ENCODE data around the gene PPID. TPM values are rescaled to one million over a fixed set of nuclear protein-coding genes. Genes with fewer than 3 reads are reported as not detected.
"Not testable (repeated sequence)": the region's sequence is repeated elsewhere in the genome, so short reads cannot be mapped to it uniquely, and the experiment has no call there.

The PPID gene
- 56.8 and 58.5 TPM in 2 replicates for total RNA-seq

GRCh38 chr4:158722917-158723793, at the start of gene PPID:
Gene PPID (minus strand): TSS chr4:158723396. CDS start chr4:158723288, 108 bp downstream.
- peak; percentile 77 for DNase-seq (ENCODE audit: low spot score)
- peaks cover 44% of the 10 kb centered on the region for H3K36me3 Mint-ChIP-seq (ENCODE audit: low read depth)
- no peaks in the 10 kb centered on the region for H3K9me3 Mint-ChIP-seq
- peaks cover 50% of the 10 kb centered on the region for H3K4me1 Mint-ChIP-seq (ENCODE audit: low read depth)
- peak within 1 kb of the TSS; percentile 98 for H3K27ac Mint-ChIP-seq
- H3K4me3 Mint-ChIP-seq (ENCODE audit: low read depth), result peak within 1 kb of the TSS; percentile 95
- intact Hi-C loops (cut with micrococcal nuclease), result loop anchor here (1.0 to 10.0 kb wide), 3 partner anchors 46 to 322 kb away; partner anchors contain the start of genes ETFDH and FNIP2
- peaks cover 2% of the 10 kb centered on the region for H3K27me3 Mint-ChIP-seq (ENCODE audit: low read depth)

GRCh38 chr4:158771776-158772175, 48.6 kb upstream of the PPID start:
- Mint-ChIP-seq H3K27me3 (ENCODE audit: low read depth) (peaks cover 4% of the 10 kb centered on the region), H3K9me3 (no peaks in the 10 kb centered on the region), H3K36me3 (ENCODE audit: low read depth) (peaks cover 16% of the 10 kb centered on the region), H3K4me3 (ENCODE audit: low read depth) (no peak overlapping the region), H3K27ac (no peak overlapping the region), H3K4me1 (ENCODE audit: low read depth) (peaks cover 51% of the 10 kb centered on the region)
- DNase-seq (ENCODE audit: low spot score), result no peak
- intact Hi-C loops (cut with micrococcal nuclease), result loop anchor here (2.0 kb wide), 1 partner anchor 435 kb away; no protein-coding TSS in a partner anchor

GRCh38 chr4:158770671-158771070, 47.5 kb upstream of the PPID start:
- Mint-ChIP-seq H3K4me1 (ENCODE audit: low read depth) (peaks cover 51% of the 10 kb centered on the region), H3K9me3 (no peaks in the 10 kb centered on the region), H3K36me3 (ENCODE audit: low read depth) (peaks cover 16% of the 10 kb centered on the region), H3K27me3 (ENCODE audit: low read depth) (peaks cover 6% of the 10 kb centered on the region), H3K27ac (no peak overlapping the region), H3K4me3 (ENCODE audit: low read depth) (peak overlapping the region; percentile 100)
- no peak for DNase-seq (ENCODE audit: low spot score)
- intact Hi-C loops (cut with micrococcal nuclease), result loop anchor here (2.0 kb wide), 1 partner anchor 436 kb away; no protein-coding TSS in a partner anchor

GRCh38 chr4:158769175-158769921, 46.2 kb upstream of the PPID start:
- peak; percentile 40 for DNase-seq (ENCODE audit: low spot score)
- Mint-ChIP-seq H3K4me3 (ENCODE audit: low read depth) (peak overlapping the region; percentile 100), H3K4me1 (ENCODE audit: low read depth) (peaks cover 43% of the 10 kb centered on the region), H3K36me3 (ENCODE audit: low read depth) (peaks cover 11% of the 10 kb centered on the region), H3K27me3 (ENCODE audit: low read depth) (peaks cover 8% of the 10 kb centered on the region), H3K27ac (peak overlapping the region; percentile 96), H3K9me3 (no peaks in the 10 kb centered on the region)
- intact Hi-C loops (cut with micrococcal nuclease), result loop anchor here (1.0 to 2.0 kb wide), 4 partner anchors 39 to 97 kb away; partner anchors contain the start of genes ETFDH and PPID

GRCh38 chr4:158768555-158769174, 45.5 kb upstream of the PPID start, which contains the start of gene FNIP2:
Gene FNIP2 (plus strand): TSS chr4:158769026. CDS start chr4:158769213, 187 bp downstream.
- H3K27me3 Mint-ChIP-seq (ENCODE audit: low read depth), result peaks cover 8% of the 10 kb centered on the region
- intact Hi-C loops (cut with micrococcal nuclease), result loop anchor here (1.0 to 2.0 kb wide), 4 partner anchors 38 to 96 kb away; partner anchors contain the start of genes ETFDH and PPID
- peak within 1 kb of the TSS; percentile 96 for H3K27ac Mint-ChIP-seq
- DNase-seq (ENCODE audit: low spot score), result peak; percentile 65
- peak within 1 kb of the TSS; percentile 100 for H3K4me3 Mint-ChIP-seq (ENCODE audit: low read depth)
- H3K36me3 Mint-ChIP-seq (ENCODE audit: low read depth), result peaks cover 11% of the 10 kb centered on the region
- peaks cover 43% of the 10 kb centered on the region for H3K4me1 Mint-ChIP-seq (ENCODE audit: low read depth)
- H3K9me3 Mint-ChIP-seq, result no peaks in the 10 kb centered on the region

- peaks cover 8% of the 10 kb centered on the region for H3K27me3 Mint-ChIP-seq (ENCODE audit: low read depth)
- peaks cover 8% of the 10 kb centered on the region for H3K36me3 Mint-ChIP-seq (ENCODE audit: low read depth)
- H3K27ac Mint-ChIP-seq, result no peak overlapping the region
- peak overlapping the region; percentile 76 for H3K4me3 Mint-ChIP-seq (ENCODE audit: low read depth)
- H3K4me1 Mint-ChIP-seq (ENCODE audit: low read depth), result peaks cover 36% of the 10 kb centered on the region
- intact Hi-C loops (cut with micrococcal nuclease), result no loop called here
- DNase-seq (ENCODE audit: low spot score), result no peak
- H3K9me3 Mint-ChIP-seq, result no peaks in the 10 kb centered on the region
Observed at GRCh38 chr4:158767451-158767850, 44.3 kb upstream of the PPID start.

- H3K4me1 Mint-ChIP-seq (ENCODE audit: low read depth), result peaks cover 30% of the 10 kb centered on the region
- H3K27ac Mint-ChIP-seq, result no peak overlapping the region
- no peak for DNase-seq (ENCODE audit: low spot score)
- peaks cover 5% of the 10 kb centered on the region for H3K36me3 Mint-ChIP-seq (ENCODE audit: low read depth)
- no peaks in the 10 kb centered on the region for H3K9me3 Mint-ChIP-seq
- no peak overlapping the region for H3K4me3 Mint-ChIP-seq (ENCODE audit: low read depth)
- H3K27me3 Mint-ChIP-seq (ENCODE audit: low read depth), result peaks cover 8% of the 10 kb centered on the region
- intact Hi-C loops (cut with micrococcal nuclease), result no loop called here
Observed at GRCh38 chr4:158766434-158767044, 43.3 kb upstream of the PPID start.

- no peaks in the 10 kb centered on the region for H3K9me3 Mint-ChIP-seq
- peaks cover 9% of the 10 kb centered on the region for H3K4me1 Mint-ChIP-seq (ENCODE audit: low read depth)
- H3K27ac Mint-ChIP-seq, result no peak overlapping the region
- no peak for DNase-seq (ENCODE audit: low spot score)
- no peaks in the 10 kb centered on the region for H3K36me3 Mint-ChIP-seq (ENCODE audit: low read depth)
- H3K27me3 Mint-ChIP-seq (ENCODE audit: low read depth), result peaks cover 8% of the 10 kb centered on the region
- intact Hi-C loops (cut with micrococcal nuclease), result no loop called here
- H3K4me3 Mint-ChIP-seq (ENCODE audit: low read depth), result no peak overlapping the region
Observed at GRCh38 chr4:158763462-158763861, 40.3 kb upstream of the PPID start.

- peaks cover 11% of the 10 kb centered on the region for H3K27me3 Mint-ChIP-seq (ENCODE audit: low read depth)
- H3K4me3 Mint-ChIP-seq (ENCODE audit: low read depth), result no peak overlapping the region
- intact Hi-C loops (cut with micrococcal nuclease), result no loop called here
- DNase-seq (ENCODE audit: low spot score), result no peak
- peaks cover under 1% of the 10 kb centered on the region for H3K4me1 Mint-ChIP-seq (ENCODE audit: low read depth)
- H3K9me3 Mint-ChIP-seq, result no peaks in the 10 kb centered on the region
- H3K27ac Mint-ChIP-seq, result no peak overlapping the region
- no peaks in the 10 kb centered on the region for H3K36me3 Mint-ChIP-seq (ENCODE audit: low read depth)
Observed at GRCh38 chr4:158762553-158762952, 39.4 kb upstream of the PPID start.

GRCh38 chr4:158760866-158761265, 37.7 kb upstream of the PPID start:
- H3K9me3 Mint-ChIP-seq, result no peaks in the 10 kb centered on the region
- H3K4me1 Mint-ChIP-seq (ENCODE audit: low read depth), result no peaks in the 10 kb centered on the region
- peaks cover 16% of the 10 kb centered on the region for H3K27me3 Mint-ChIP-seq (ENCODE audit: low read depth)
- no peak overlapping the region for H3K27ac Mint-ChIP-seq
- DNase-seq (ENCODE audit: low spot score), result no peak
- no peaks in the 10 kb centered on the region for H3K36me3 Mint-ChIP-seq (ENCODE audit: low read depth)
- intact Hi-C loops (cut with micrococcal nuclease), result no loop called here
- no peak overlapping the region for H3K4me3 Mint-ChIP-seq (ENCODE audit: low read depth)

GRCh38 chr4:158759539-158759938, 36.3 kb upstream of the PPID start:
- H3K4me3 Mint-ChIP-seq (ENCODE audit: low read depth); intact Hi-C loops (cut with micrococcal nuclease); H3K4me1 Mint-ChIP-seq (ENCODE audit: low read depth); DNase-seq (ENCODE audit: low spot score); H3K27ac Mint-ChIP-seq; H3K36me3 Mint-ChIP-seq (ENCODE audit: low read depth); H3K9me3 Mint-ChIP-seq: not testable (repeated sequence)
- peaks cover 18% of the 10 kb centered on the region for H3K27me3 Mint-ChIP-seq (ENCODE audit: low read depth)

GRCh38 chr4:158758703-158759102, 35.5 kb upstream of the PPID start:
- Mint-ChIP-seq H3K4me1 (ENCODE audit: low read depth) (no peaks in the 10 kb centered on the region), H3K9me3 (no peaks in the 10 kb centered on the region), H3K36me3 (ENCODE audit: low read depth) (no peaks in the 10 kb centered on the region), H3K4me3 (ENCODE audit: low read depth) (no peak overlapping the region), H3K27ac (no peak overlapping the region), H3K27me3 (ENCODE audit: low read depth) (peaks cover 18% of the 10 kb centered on the region)
- intact Hi-C loops (cut with micrococcal nuclease), result no loop called here
- DNase-seq (ENCODE audit: low spot score), result no peak

Measured in activated T-helper 2 cell treated with anti-CD3 and anti-CD28 coated beads, Interferon-gamma antibody, Interleukin-2, Interleukin-4, amounts not matched to agents 10 μg/mL and 5 μg/mL and 100 μg/mL, durations not matched to agents 14 hours and 24 hours and 36 hours (primary cell).